Stimulated activated CD8-positive, alpha-beta memory T cell treated with anti-CD3 and anti-CD28 coated beads, Interleukin-7, amount 100 ng/mL, for 4 hours (primary cell): ENCODE data around the gene EIF4E1B.

Experiments used
- DNase-seq, 2 donors: peaks; one replicate each; pipeline ENCODE4 v3.0.0-alpha.2; 2020; ENCODE audit warnings: low read depth in 2 of 2

EIF4E1B gene

GRCh38 chr5:176647030-176647842 is 16.8 kb downstream of the EIF4E1B start, which contains the start of gene TSPAN17:
TSS of gene TSPAN17 (plus strand) at chr5:176647484. CDS start at chr5:176647616, 132 bp downstream.
- DNase-seq = peak; percentile 91 to 95

- no peak for DNase-seq
Observed at GRCh38 chr5:176647843-176648473, 17.5 kb downstream of the EIF4E1B start.

- peak; percentile 22 to 53 for DNase-seq
Observed at GRCh38 chr5:176648474-176649194, 18.2 kb downstream of the EIF4E1B start.

- DNase-seq = no peak
Observed at GRCh38 chr5:176650354-176650884, 19.9 kb downstream of the EIF4E1B start.

GRCh38 chr5:176651472-176651980 is 21.1 kb downstream of the EIF4E1B start:
- no peak for DNase-seq

- no peak for DNase-seq
Observed at GRCh38 chr5:176652136-176652535, 21.7 kb downstream of the EIF4E1B start.

GRCh38 chr5:176653401-176654385 is 23.2 kb downstream of the EIF4E1B start:
- DNase-seq = peak; percentile 85 to 94

GRCh38 chr5:176654856-176655255 is 24.4 kb downstream of the EIF4E1B start:
- no peak for DNase-seq

GRCh38 chr5:176656467-176656990 is 26.1 kb downstream of the EIF4E1B start:
- DNase-seq = no peak

- DNase-seq = peak in 1 of 2 donors; percentile 36
Observed at GRCh38 chr5:176658007-176658599, 27.6 kb downstream of the EIF4E1B start.

GRCh38 chr5:176658817-176659511 is 28.5 kb downstream of the EIF4E1B start:
- DNase-seq = peak in 1 of 2 donors; percentile 12

- no peak for DNase-seq
Observed at GRCh38 chr5:176659512-176659839, 29.0 kb downstream of the EIF4E1B start.

- DNase-seq = no peak
Observed at GRCh38 chr5:176659860-176660461, 29.5 kb downstream of the EIF4E1B start.

GRCh38 chr5:176660530-176660859 is 30.0 kb downstream of the EIF4E1B start:
- no peak for DNase-seq

GRCh38 chr5:176660860-176661641 is 30.6 kb downstream of the EIF4E1B start:
- peak; percentile 63 to 66 for DNase-seq

GRCh38 chr5:176661676-176662075 is 31.2 kb downstream of the EIF4E1B start:
- no peak for DNase-seq

- DNase-seq = no peak
Observed at GRCh38 chr5:176662371-176663333, 32.2 kb downstream of the EIF4E1B start.
